ENCODE results near the gene ARFRP1.

ARFRP1 gene

GRCh38 chr20:63734111-63734945 lies 26.6 kb upstream of the ARFRP1 start:
- no peak overlapping the region for H3K9ac ChIP-seq (ENCODE audit: low read length)
- H3K4me3 ChIP-seq (ENCODE audit: low read length), result no peak overlapping the region
- no peak overlapping the region for H2BK15ac ChIP-seq (replicated peaks; ENCODE audit: low read depth)
- no peaks in the 10 kb centered on the region for H3K27me3 ChIP-seq (ENCODE audit: insufficient read depth, low read length, poor library complexity)
- no peak overlapping the region for H3K18ac ChIP-seq (ENCODE audit: low read length)
- H3K4me2 ChIP-seq (ENCODE audit: low read length), result no peak overlapping the region
- no peak overlapping the region for H3K27ac ChIP-seq (ENCODE audit: low read depth, low read length)
- no peak overlapping the region for H3K4ac ChIP-seq (ENCODE audit: low read depth, low read length)
- H3K79me1 ChIP-seq (ENCODE audit: low read length), result peaks cover 13% of the 10 kb centered on the region
- no peaks in the 10 kb centered on the region for H3K4me1 ChIP-seq (ENCODE audit: control insufficient read depth, low read depth, low read length)
- no peak for DNase-seq
- H3K36me3 ChIP-seq (ENCODE audit: control insufficient read depth, insufficient read depth, low read length), result peaks cover 3% of the 10 kb centered on the region
- H3K23ac ChIP-seq (ENCODE audit: low read length), result no peak overlapping the region
- H2BK5ac ChIP-seq (ENCODE audit: low read length), result no peak overlapping the region
- no peak overlapping the region for H4K8ac ChIP-seq (ENCODE audit: low read depth, low read length)
- no CpG with 5 or more reads among the region's 25 CpGs for WGBS (ENCODE audit: extremely low coverage, insufficient coverage, low lambda C conversion rate)
- no peak overlapping the region for H2BK120ac ChIP-seq (ENCODE audit: low read depth, low read length)
- H2AK5ac ChIP-seq (ENCODE audit: low read length), result no peak overlapping the region
- no peak overlapping the region for H3K56ac ChIP-seq (ENCODE audit: low read length)
- peaks cover 2% of the 10 kb centered on the region for H3K79me2 ChIP-seq (ENCODE audit: control insufficient read depth, insufficient read depth, low read length)
- no peak overlapping the region for H4K5ac ChIP-seq (ENCODE audit: low read length)

- Histone ChIP-seq H3K79me2 (ENCODE audit: control insufficient read depth, insufficient read depth, low read length) (peaks cover 2% of the 10 kb centered on the region), H4K5ac (ENCODE audit: low read length) (no peak overlapping the region), H3K36me3 (ENCODE audit: control insufficient read depth, insufficient read depth, low read length) (peaks cover 3% of the 10 kb centered on the region), H3K4ac (ENCODE audit: low read depth, low read length) (no peak overlapping the region), H3K4me1 (ENCODE audit: control insufficient read depth, low read depth, low read length) (no peaks in the 10 kb centered on the region), H3K79me1 (ENCODE audit: low read length) (peaks cover 13% of the 10 kb centered on the region), H2AK5ac (ENCODE audit: low read length) (no peak overlapping the region), H3K4me3 (ENCODE audit: low read length) (no peak overlapping the region), H3K4me2 (ENCODE audit: low read length) (no peak overlapping the region), H2BK120ac (ENCODE audit: low read depth, low read length) (no peak overlapping the region), H2BK5ac (ENCODE audit: low read length) (no peak overlapping the region), H2BK15ac (replicated peaks; ENCODE audit: low read depth) (no peak overlapping the region), H3K56ac (ENCODE audit: low read length) (no peak overlapping the region), H3K27me3 (ENCODE audit: insufficient read depth, low read length, poor library complexity) (no peaks in the 10 kb centered on the region), H3K9ac (ENCODE audit: low read length) (no peak overlapping the region), H4K8ac (ENCODE audit: low read depth, low read length) (no peak overlapping the region), H3K18ac (ENCODE audit: low read length) (no peak overlapping the region), H3K27ac (ENCODE audit: low read depth, low read length) (no peak overlapping the region), H3K23ac (ENCODE audit: low read length) (no peak overlapping the region)
- WGBS (ENCODE audit: extremely low coverage, insufficient coverage, low lambda C conversion rate), result no CpG with 5 or more reads among the region's 18 CpGs
- no peak for DNase-seq
These were observed 25.9 kb upstream of the ARFRP1 start for GRCh38 chr20:63733579-63734081.

GRCh38 chr20:63733117-63733516 lies 25.3 kb upstream of the ARFRP1 start:
- H3K79me2 ChIP-seq (ENCODE audit: control insufficient read depth, insufficient read depth, low read length), result peaks cover 2% of the 10 kb centered on the region
- H2BK15ac ChIP-seq (replicated peaks; ENCODE audit: low read depth), result no peak overlapping the region
- no peak overlapping the region for H3K23ac ChIP-seq (ENCODE audit: low read length)
- H3K9ac ChIP-seq (ENCODE audit: low read length), result no peak overlapping the region
- no peak overlapping the region for H3K56ac ChIP-seq (ENCODE audit: low read length)
- no peak overlapping the region for H3K4me2 ChIP-seq (ENCODE audit: low read length)
- H3K4me1 ChIP-seq (ENCODE audit: control insufficient read depth, low read depth, low read length), result no peaks in the 10 kb centered on the region
- H2BK120ac ChIP-seq (ENCODE audit: low read depth, low read length), result no peak overlapping the region
- no peak overlapping the region for H2AK5ac ChIP-seq (ENCODE audit: low read length)
- DNase-seq, result no peak
- WGBS (ENCODE audit: extremely low coverage, insufficient coverage, low lambda C conversion rate), result no CpG with 5 or more reads among the region's 13 CpGs
- H3K4ac ChIP-seq (ENCODE audit: low read depth, low read length), result no peak overlapping the region
- no peak overlapping the region for H3K4me3 ChIP-seq (ENCODE audit: low read length)
- H2BK5ac ChIP-seq (ENCODE audit: low read length), result no peak overlapping the region
- no peaks in the 10 kb centered on the region for H3K27me3 ChIP-seq (ENCODE audit: insufficient read depth, low read length, poor library complexity)
- H3K36me3 ChIP-seq (ENCODE audit: control insufficient read depth, insufficient read depth, low read length), result peaks cover 3% of the 10 kb centered on the region
- no peak overlapping the region for H4K8ac ChIP-seq (ENCODE audit: low read depth, low read length)
- H3K27ac ChIP-seq (ENCODE audit: low read depth, low read length), result no peak overlapping the region
- H3K79me1 ChIP-seq (ENCODE audit: low read length), result peaks cover 13% of the 10 kb centered on the region
- H4K5ac ChIP-seq (ENCODE audit: low read length), result no peak overlapping the region
- H3K18ac ChIP-seq (ENCODE audit: low read length), result no peak overlapping the region

- H3K27me3 ChIP-seq (ENCODE audit: insufficient read depth, low read length, poor library complexity), result no peaks in the 10 kb centered on the region
- H3K4me1 ChIP-seq (ENCODE audit: control insufficient read depth, low read depth, low read length), result no peaks in the 10 kb centered on the region
- no peak overlapping the region for H4K5ac ChIP-seq (ENCODE audit: low read length)
- H3K56ac ChIP-seq (ENCODE audit: low read length), result no peak overlapping the region
- no peak overlapping the region for H3K27ac ChIP-seq (ENCODE audit: low read depth, low read length)
- H4K8ac ChIP-seq (ENCODE audit: low read depth, low read length), result no peak overlapping the region
- no peak overlapping the region for H3K23ac ChIP-seq (ENCODE audit: low read length)
- DNase-seq, result no peak
- H2BK15ac ChIP-seq (replicated peaks; ENCODE audit: low read depth), result no peak overlapping the region
- H3K79me2 ChIP-seq (ENCODE audit: control insufficient read depth, insufficient read depth, low read length), result peaks cover 2% of the 10 kb centered on the region
- H3K4me2 ChIP-seq (ENCODE audit: low read length), result no peak overlapping the region
- H2AK5ac ChIP-seq (ENCODE audit: low read length), result no peak overlapping the region
- peaks cover 3% of the 10 kb centered on the region for H3K36me3 ChIP-seq (ENCODE audit: control insufficient read depth, insufficient read depth, low read length)
- H3K4ac ChIP-seq (ENCODE audit: low read depth, low read length), result no peak overlapping the region
- H3K9ac ChIP-seq (ENCODE audit: low read length), result no peak overlapping the region
- peaks cover 13% of the 10 kb centered on the region for H3K79me1 ChIP-seq (ENCODE audit: low read length)
- no peak overlapping the region for H3K18ac ChIP-seq (ENCODE audit: low read length)
- no peak overlapping the region for H2BK120ac ChIP-seq (ENCODE audit: low read depth, low read length)
- H2BK5ac ChIP-seq (ENCODE audit: low read length), result no peak overlapping the region
- 33% methylated on average over 1 of the region's 38 CpGs for WGBS (ENCODE audit: extremely low coverage, insufficient coverage, low lambda C conversion rate)
- no peak overlapping the region for H3K4me3 ChIP-seq (ENCODE audit: low read length)
These were observed 24.6 kb upstream of the ARFRP1 start for GRCh38 chr20:63732118-63733095.

- H4K8ac ChIP-seq (ENCODE audit: low read depth, low read length), result no peak overlapping the region
- no peak overlapping the region for H3K4me3 ChIP-seq (ENCODE audit: low read length)
- no peak overlapping the region for H2BK120ac ChIP-seq (ENCODE audit: low read depth, low read length)
- no peak overlapping the region for H3K4me2 ChIP-seq (ENCODE audit: low read length)
- H3K79me1 ChIP-seq (ENCODE audit: low read length), result peaks cover 13% of the 10 kb centered on the region
- no peak overlapping the region for H2AK5ac ChIP-seq (ENCODE audit: low read length)
- H2BK15ac ChIP-seq (replicated peaks; ENCODE audit: low read depth), result no peak overlapping the region
- H3K27ac ChIP-seq (ENCODE audit: low read depth, low read length), result no peak overlapping the region
- no peaks in the 10 kb centered on the region for H3K27me3 ChIP-seq (ENCODE audit: insufficient read depth, low read length, poor library complexity)
- H3K56ac ChIP-seq (ENCODE audit: low read length), result no peak overlapping the region
- peaks cover 3% of the 10 kb centered on the region for H3K36me3 ChIP-seq (ENCODE audit: control insufficient read depth, insufficient read depth, low read length)
- no peak overlapping the region for H4K5ac ChIP-seq (ENCODE audit: low read length)
- H2BK5ac ChIP-seq (ENCODE audit: low read length), result no peak overlapping the region
- no peak overlapping the region for H3K18ac ChIP-seq (ENCODE audit: low read length)
- H3K4ac ChIP-seq (ENCODE audit: low read depth, low read length), result no peak overlapping the region
- no peak for DNase-seq
- no peak overlapping the region for H3K9ac ChIP-seq (ENCODE audit: low read length)
- H3K4me1 ChIP-seq (ENCODE audit: control insufficient read depth, low read depth, low read length), result no peaks in the 10 kb centered on the region
- H3K23ac ChIP-seq (ENCODE audit: low read length), result no peak overlapping the region
- H3K79me2 ChIP-seq (ENCODE audit: control insufficient read depth, insufficient read depth, low read length), result peaks cover 2% of the 10 kb centered on the region
- WGBS (ENCODE audit: extremely low coverage, insufficient coverage, low lambda C conversion rate), result no CpG with 5 or more reads among the region's 5 CpGs
These were observed 23.6 kb upstream of the ARFRP1 start for GRCh38 chr20:63731410-63731809.
